Endothelial cell of umbilical vein (primary cell): Measurements from ENCODE around the gene NR3C2. TPM values are rescaled to one million over a fixed set of nuclear protein-coding genes. Genes with fewer than 3 reads are reported as not detected.

Experiments
- BruUV-seq: library from RNA; stranded (reverse); fragments of 400-500 nt; replicated peaks from 2 replicates; lab custom pipeline; 2021; lab: Mats Ljungman, UMichigan
- CTCF ChIA-PET: fragments of 300-600, 350-600 bp; sonication (Branson Sonifier 250); formaldehyde crosslinking; loops from one replicate; lab custom pipeline; 2021; ENCODE audit warnings: antibody characterized with exemption, inconsistent platforms; lab: Charles Lee
- POLR2A ChIA-PET: fragments of 300-600, 350-600 bp; sonication (Branson Sonifier 250); formaldehyde crosslinking; loops from one replicate; lab custom pipeline; 2021; ENCODE audit warnings: antibody characterized with exemption, inconsistent platforms; lab: Charles Lee
- DNase-seq: peaks from one replicate; pipeline ENCODE4 v3.0.0-alpha.2; 2011; ENCODE audit warnings: low read depth, low spot score
- FAIRE-seq: peaks from 2 replicates; lab custom pipeline; 2011; peaks lifted over from hg19 to GRCh38; lab: Jason Lieb, UNC
- H2AFZ ChIP-seq: 2 replicates; pipeline ENCODE4 v1.6.0; 2012; ENCODE audit warnings: low read depth, low read length, control low read depth, inconsistent platforms
- H3K27ac ChIP-seq: 2 replicates; pipeline ENCODE4 v1.5.1; 2011; ENCODE audit warnings: low read depth, mild to moderate bottlenecking, control low read depth, low read length, moderate library complexity; ENCODE audit not compliant: insufficient read depth
- H3K27me3 ChIP-seq, 2 experiments: 2 replicates each; pipeline versions ENCODE4 v1.6.0 to v1.6.1; 2011; ENCODE audit warnings: low read length in 2 of 2, mixed read lengths in 1 of 2; ENCODE audit not compliant: control insufficient read depth in 2 of 2, insufficient read depth in 2 of 2
- H3K36me3 ChIP-seq, 2 experiments: 2 replicates in 1 of 2; 3 replicates in 1 of 2; pipeline ENCODE4 v1.5.1; 2011; ENCODE audit warnings: low read length in 2 of 2, mild to moderate bottlenecking in 1 of 2, moderate library complexity in 1 of 2; ENCODE audit not compliant: control insufficient read depth in 2 of 2, insufficient read depth in 2 of 2; ENCODE audit errors: extremely low read depth in 1 of 2
- H3K4me1 ChIP-seq: 3 replicates; pipeline ENCODE4 v1.5.1; 2011; ENCODE audit warnings: mild to moderate bottlenecking, low read length; ENCODE audit not compliant: control insufficient read depth, insufficient read depth; ENCODE audit errors: extremely low read depth
- H3K4me2 ChIP-seq: 2 replicates; pipeline ENCODE4 v1.6.1; 2011; ENCODE audit warnings: low read length, control low read depth, mixed read lengths; ENCODE audit not compliant: insufficient read depth
- H3K4me3 ChIP-seq, 3 experiments: fragments of 200-600 bp in 1 of 3; sonication (generic), shearing (Covaris generic) in 1 of 3; replicated peaks in 1 of 3; 2 replicates each; pipeline ENCODE4 v1.5.1; 2011 to 2016; ENCODE audit warnings: control low read depth in 3 of 3, low read length in 3 of 3, mild to moderate bottlenecking in 2 of 3, inconsistent platforms in 1 of 3, low read depth in 1 of 3, moderate library complexity in 1 of 3; ENCODE audit not compliant: insufficient read depth in 1 of 3
- H3K79me2 ChIP-seq: 2 replicates; pipeline ENCODE4 v1.6.0; 2012; ENCODE audit warnings: low read length, inconsistent platforms; ENCODE audit not compliant: control insufficient read depth, insufficient read depth
- H3K9ac ChIP-seq: replicated peaks from 2 replicates; pipeline ENCODE3; 2011; ENCODE audit warnings: low read length, control low read depth; ENCODE audit not compliant: insufficient read depth; ENCODE audit errors: extremely low read depth
- H3K9me1 ChIP-seq: replicated peaks from 3 replicates; pipeline ENCODE4 v1.6.0; 2011; ENCODE audit warnings: mild to moderate bottlenecking, low read length; ENCODE audit not compliant: control insufficient read depth, insufficient read depth; ENCODE audit errors: extremely low read depth
- H3K9me3 ChIP-seq: replicated peaks from 2 replicates; pipeline ENCODE4 v1.5.1; 2012; ENCODE audit warnings: low read length, inconsistent platforms; ENCODE audit not compliant: control insufficient read depth, insufficient read depth
- H4K20me1 ChIP-seq: replicated peaks from 2 replicates; pipeline ENCODE3; 2011; ENCODE audit warnings: mild to moderate bottlenecking, low read length; ENCODE audit not compliant: control insufficient read depth, insufficient read depth; ENCODE audit errors: extremely low read depth
- FOS ChIP-seq: IDR thresholded peaks from 2 replicates; pipeline ENCODE4 v1.6.1; 2011; ENCODE audit warnings: mild to moderate bottlenecking, low read length, moderate library complexity, borderline replicate concordance; ENCODE audit not compliant: insufficient read depth
- GATA2 ChIP-seq: IDR thresholded peaks from 2 replicates; pipeline ENCODE4 v1.7.0; 2011; ENCODE audit warnings: low read depth, mild to moderate bottlenecking, moderate library complexity, mixed read lengths, low read length; ENCODE audit not compliant: insufficient read length, insufficient read depth
- JUN ChIP-seq: IDR thresholded peaks from 2 replicates; pipeline ENCODE4 v1.6.1; 2011; ENCODE audit warnings: borderline replicate concordance, low read depth; ENCODE audit not compliant: insufficient read length, insufficient read depth
- MYC ChIP-seq: IDR thresholded peaks from one replicate; pipeline ENCODE4 v1.6.1; 2011; ENCODE audit warnings: mild to moderate bottlenecking, low read depth, low read length
- POLR2A ChIP-seq: IDR thresholded peaks from 2 replicates; pipeline ENCODE4 v1.6.1; 2012; ENCODE audit warnings: low read depth, mild to moderate bottlenecking, control low read depth, low read length
- POLR2AphosphoS5 ChIP-seq: IDR thresholded peaks from 2 replicates; pipeline ENCODE4 v1.6.1; 2012; ENCODE audit warnings: low read depth, mild to moderate bottlenecking, control low read depth, low read length, moderate library complexity; ENCODE audit not compliant: insufficient read depth
- dilution Hi-C: fragments of 300-500 bp; cut with MboI; formaldehyde crosslinking; loops from one replicate; pipeline ENCODE4 v1.15.0; 2019; ENCODE audit warnings: low sequenced_read_pairs; ENCODE audit not compliant: extremely low pct_ligation_motif_present
- intact Hi-C: fragments of 100-400 bp; cut with micrococcal nuclease; formaldehyde crosslinking; loops from one replicate; pipeline ENCODE4 v1.10.0; 2022
- polyA plus RNA-seq, 4 experiments: library from polyadenylated mRNA; depleted of rRNA in 3 of 4; stranded (reverse) in 3 of 4; unstranded in 1 of 4; fragments of >200 nt; gene quantifications; 2 replicates each; pipeline versions ENCODE4 v1.2.1 to v1.2.3, GENCODE V29; 2011 to 2012; ENCODE audit warnings: missing spikeins in 1 of 4
- total RNA-seq: library from RNA; stranded (reverse); gene quantifications from 2 replicates; pipeline ENCODE4 v1.2.3, GENCODE V29; 2021
- TF ChIP-seq, protein P1 (sequence below): IDR thresholded peaks from 2 replicates; pipeline ENCODE4 v1.6.1; 2011; ENCODE audit not compliant: insufficient read depth, insufficient read length
- TF ChIP-seq, protein P2 (sequence below), 2 donors: IDR thresholded peaks; 1 replicate in 1 of 2; 2 replicates in 1 of 2; pipeline ENCODE4 v1.5.1; 2011; ENCODE audit warnings: low read length in 2 of 2, mild to moderate bottlenecking in 2 of 2, moderate library complexity in 2 of 2, control low read depth in 1 of 2, inconsistent platforms in 1 of 2, low read depth in 1 of 2; ENCODE audit not compliant: insufficient read depth in 1 of 2; ENCODE audit errors: extremely low read depth in 1 of 2

Gene NR3C2
- total and polyA plus RNA-seq, 2 donors (not counting 3 experiments of a cell fraction or from before 2014, with no cell fraction given), result 4.8 to 16.4 TPM

DNA sequence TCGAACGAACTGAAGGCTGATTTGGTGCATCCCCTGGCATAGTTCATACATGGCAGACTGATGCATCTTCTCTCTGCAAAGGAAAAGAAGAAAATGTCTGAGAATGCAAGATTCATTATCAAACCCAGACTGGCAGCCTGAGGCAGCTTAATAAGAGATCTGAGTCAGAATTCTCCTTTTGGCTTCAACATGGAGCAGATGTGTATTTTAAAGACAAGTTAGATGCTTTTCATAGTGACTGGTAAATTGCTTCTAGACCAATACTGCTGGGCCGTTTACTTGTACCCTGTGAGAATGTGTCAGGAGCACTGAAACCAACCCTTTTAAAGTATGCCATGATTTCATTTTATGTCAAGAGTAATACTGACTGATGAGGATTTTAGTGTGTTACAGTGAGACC, 322.0 kb downstream of the NR3C2 start:
- no peak overlapping the region for H2AFZ ChIP-seq
- no peaks in the 10 kb centered on the region for H3K79me2 ChIP-seq
- H3K27me3 ChIP-seq, result no peaks in the 10 kb centered on the region
- intact Hi-C loops, result no loop called here
- H3K9me3 ChIP-seq, result no peaks in the 10 kb centered on the region
- no peaks in the 10 kb centered on the region for H3K9me1 ChIP-seq
- H3K4me3 ChIP-seq, result no peak overlapping the region
- DNase-seq (no peak), FAIRE-seq (no peak)
- ChIA-PET CTCF (no interaction called here), POLR2A (no interaction called here)
- dilution Hi-C loops, result no loop called here
- no peaks in the 10 kb centered on the region for H3K36me3 ChIP-seq
- BruUV-seq, result no TSS peak
- H3K4me1 ChIP-seq, result no peaks in the 10 kb centered on the region
- H3K4me2 ChIP-seq, result no peak overlapping the region
- TF ChIP-seq MYC (no peak), JUN (no peak), POLR2AphosphoS5 (no peak), POLR2A (no peak), GATA2 (no peak), FOS (no peak)
- TF ChIP-seq, protein P1, sequence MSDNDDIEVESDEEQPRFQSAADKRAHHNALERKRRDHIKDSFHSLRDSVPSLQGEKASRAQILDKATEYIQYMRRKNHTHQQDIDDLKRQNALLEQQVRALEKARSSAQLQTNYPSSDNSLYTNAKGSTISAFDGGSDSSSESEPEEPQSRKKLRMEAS, result no peak
- TF ChIP-seq, protein P2, sequence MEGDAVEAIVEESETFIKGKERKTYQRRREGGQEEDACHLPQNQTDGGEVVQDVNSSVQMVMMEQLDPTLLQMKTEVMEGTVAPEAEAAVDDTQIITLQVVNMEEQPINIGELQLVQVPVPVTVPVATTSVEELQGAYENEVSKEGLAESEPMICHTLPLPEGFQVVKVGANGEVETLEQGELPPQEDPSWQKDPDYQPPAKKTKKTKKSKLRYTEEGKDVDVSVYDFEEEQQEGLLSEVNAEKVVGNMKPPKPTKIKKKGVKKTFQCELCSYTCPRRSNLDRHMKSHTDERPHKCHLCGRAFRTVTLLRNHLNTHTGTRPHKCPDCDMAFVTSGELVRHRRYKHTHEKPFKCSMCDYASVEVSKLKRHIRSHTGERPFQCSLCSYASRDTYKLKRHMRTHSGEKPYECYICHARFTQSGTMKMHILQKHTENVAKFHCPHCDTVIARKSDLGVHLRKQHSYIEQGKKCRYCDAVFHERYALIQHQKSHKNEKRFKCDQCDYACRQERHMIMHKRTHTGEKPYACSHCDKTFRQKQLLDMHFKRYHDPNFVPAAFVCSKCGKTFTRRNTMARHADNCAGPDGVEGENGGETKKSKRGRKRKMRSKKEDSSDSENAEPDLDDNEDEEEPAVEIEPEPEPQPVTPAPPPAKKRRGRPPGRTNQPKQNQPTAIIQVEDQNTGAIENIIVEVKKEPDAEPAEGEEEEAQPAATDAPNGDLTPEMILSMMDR (IDR thresholded peaks at IDR 0.05; ENCODE audit: extremely low read depth in 1 of 2, insufficient read depth in 1 of 2, low read depth in 1 of 2, low read length in 2 of 2), result no peak
- no peak overlapping the region for H3K27ac ChIP-seq
- no peak overlapping the region for H3K9ac ChIP-seq
- H4K20me1 ChIP-seq, result no peaks in the 10 kb centered on the region
